ENCODE data around the gene THRSP. TPM values are rescaled to one million over a fixed set of nuclear protein-coding genes. Genes with fewer than 3 reads are reported as not detected.

Gene THRSP
- total RNA-seq, 1 experiment from 2014 or later, result not detected

GRCh38 chr11:78080818-78081495, 17.3 kb downstream of the THRSP start:
- POLR2A ChIA-PET, result no interaction called here
- peaks cover 38% of the 10 kb centered on the region for H3K79me2 ChIP-seq (ENCODE audit: insufficient read depth, low read length)
- TF ChIP-seq ZNF274 (IDR thresholded peaks at IDR 0.05; ENCODE audit: low read depth, low read length) (no peak), TCF7L2 (IDR thresholded peaks at IDR 0.05; ENCODE audit: borderline replicate concordance, extremely low read depth, insufficient read depth, insufficient read length) (no peak), POLR2A (IDR thresholded peaks at IDR 0.05; ENCODE audit: borderline replicate concordance, extremely low read depth, insufficient read depth, insufficient read length) (no peak), SP1 (IDR thresholded peaks at IDR 0.05; ENCODE audit: low read depth) (no peak), CBX3 (IDR thresholded peaks at IDR 0.05; ENCODE audit: low read depth) (no peak), SRF (IDR thresholded peaks at IDR 0.05; ENCODE audit: low read depth) (no peak), RAD21 (IDR thresholded peaks at IDR 0.05; ENCODE audit: low read depth) (no peak), YY1 (IDR thresholded peaks at IDR 0.05; ENCODE audit: extremely low read depth, insufficient replicate concordance, low read depth, low read length) (no peak), EGR1 (IDR thresholded peaks at IDR 0.05; ENCODE audit: low read depth) (no peak), ELF1 (IDR thresholded peaks at IDR 0.05; ENCODE audit: borderline replicate concordance, low read depth) (no peak), POLR2AphosphoS5 (IDR thresholded peaks at IDR 0.05; ENCODE audit: low read depth, low read length) (no peak)
- TF ChIP-seq, protein P1, sequence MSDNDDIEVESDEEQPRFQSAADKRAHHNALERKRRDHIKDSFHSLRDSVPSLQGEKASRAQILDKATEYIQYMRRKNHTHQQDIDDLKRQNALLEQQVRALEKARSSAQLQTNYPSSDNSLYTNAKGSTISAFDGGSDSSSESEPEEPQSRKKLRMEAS (IDR thresholded peaks at IDR 0.05), result no peak
- TF ChIP-seq, protein P2, sequence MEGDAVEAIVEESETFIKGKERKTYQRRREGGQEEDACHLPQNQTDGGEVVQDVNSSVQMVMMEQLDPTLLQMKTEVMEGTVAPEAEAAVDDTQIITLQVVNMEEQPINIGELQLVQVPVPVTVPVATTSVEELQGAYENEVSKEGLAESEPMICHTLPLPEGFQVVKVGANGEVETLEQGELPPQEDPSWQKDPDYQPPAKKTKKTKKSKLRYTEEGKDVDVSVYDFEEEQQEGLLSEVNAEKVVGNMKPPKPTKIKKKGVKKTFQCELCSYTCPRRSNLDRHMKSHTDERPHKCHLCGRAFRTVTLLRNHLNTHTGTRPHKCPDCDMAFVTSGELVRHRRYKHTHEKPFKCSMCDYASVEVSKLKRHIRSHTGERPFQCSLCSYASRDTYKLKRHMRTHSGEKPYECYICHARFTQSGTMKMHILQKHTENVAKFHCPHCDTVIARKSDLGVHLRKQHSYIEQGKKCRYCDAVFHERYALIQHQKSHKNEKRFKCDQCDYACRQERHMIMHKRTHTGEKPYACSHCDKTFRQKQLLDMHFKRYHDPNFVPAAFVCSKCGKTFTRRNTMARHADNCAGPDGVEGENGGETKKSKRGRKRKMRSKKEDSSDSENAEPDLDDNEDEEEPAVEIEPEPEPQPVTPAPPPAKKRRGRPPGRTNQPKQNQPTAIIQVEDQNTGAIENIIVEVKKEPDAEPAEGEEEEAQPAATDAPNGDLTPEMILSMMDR (IDR thresholded peaks at IDR 0.05 in 2 of 3, conservative IDR thresholded peaks at IDR 0.05 in 1 of 3; ENCODE audit: borderline replicate concordance in 1 of 3, insufficient read depth in 1 of 3, low read depth in 2 of 3, low read length in 2 of 3), result no peak
- TF ChIP-seq, protein P3, sequence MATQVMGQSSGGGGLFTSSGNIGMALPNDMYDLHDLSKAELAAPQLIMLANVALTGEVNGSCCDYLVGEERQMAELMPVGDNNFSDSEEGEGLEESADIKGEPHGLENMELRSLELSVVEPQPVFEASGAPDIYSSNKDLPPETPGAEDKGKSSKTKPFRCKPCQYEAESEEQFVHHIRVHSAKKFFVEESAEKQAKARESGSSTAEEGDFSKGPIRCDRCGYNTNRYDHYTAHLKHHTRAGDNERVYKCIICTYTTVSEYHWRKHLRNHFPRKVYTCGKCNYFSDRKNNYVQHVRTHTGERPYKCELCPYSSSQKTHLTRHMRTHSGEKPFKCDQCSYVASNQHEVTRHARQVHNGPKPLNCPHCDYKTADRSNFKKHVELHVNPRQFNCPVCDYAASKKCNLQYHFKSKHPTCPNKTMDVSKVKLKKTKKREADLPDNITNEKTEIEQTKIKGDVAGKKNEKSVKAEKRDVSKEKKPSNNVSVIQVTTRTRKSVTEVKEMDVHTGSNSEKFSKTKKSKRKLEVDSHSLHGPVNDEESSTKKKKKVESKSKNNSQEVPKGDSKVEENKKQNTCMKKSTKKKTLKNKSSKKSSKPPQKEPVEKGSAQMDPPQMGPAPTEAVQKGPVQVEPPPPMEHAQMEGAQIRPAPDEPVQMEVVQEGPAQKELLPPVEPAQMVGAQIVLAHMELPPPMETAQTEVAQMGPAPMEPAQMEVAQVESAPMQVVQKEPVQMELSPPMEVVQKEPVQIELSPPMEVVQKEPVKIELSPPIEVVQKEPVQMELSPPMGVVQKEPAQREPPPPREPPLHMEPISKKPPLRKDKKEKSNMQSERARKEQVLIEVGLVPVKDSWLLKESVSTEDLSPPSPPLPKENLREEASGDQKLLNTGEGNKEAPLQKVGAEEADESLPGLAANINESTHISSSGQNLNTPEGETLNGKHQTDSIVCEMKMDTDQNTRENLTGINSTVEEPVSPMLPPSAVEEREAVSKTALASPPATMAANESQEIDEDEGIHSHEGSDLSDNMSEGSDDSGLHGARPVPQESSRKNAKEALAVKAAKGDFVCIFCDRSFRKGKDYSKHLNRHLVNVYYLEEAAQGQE (IDR thresholded peaks at IDR 0.05; ENCODE audit: low read depth), result no peak
- no peak overlapping the region for H3K4me2 ChIP-seq (ENCODE audit: low read length)
- peaks cover 0 to 17% of the 10 kb centered on the region in 2 experiments; a peak in 3 of 4 replicates for H3K4me1 ChIP-seq (ENCODE audit: control insufficient read depth in 1 of 2, insufficient read depth in 2 of 2, low read length in 2 of 2)
- H2AFZ ChIP-seq (ENCODE audit: low read depth, low read length, poor library complexity, severe bottlenecking), result no peak overlapping the region
- H3K4me3 ChIP-seq (replicated peaks in 1 of 2; ENCODE audit: low read depth in 1 of 2, low read length in 2 of 2), result no peak overlapping the region
- no peak overlapping the region for H3K27ac ChIP-seq (ENCODE audit: low read depth, low read length)
- H3K9ac ChIP-seq (ENCODE audit: low read length), result no peak overlapping the region
- H4K20me1 ChIP-seq (ENCODE audit: insufficient read depth), result no peaks in the 10 kb centered on the region
- no peaks in the 10 kb centered on the region for H3K27me3 ChIP-seq (ENCODE audit: insufficient read depth, low read length)
- ATAC-seq (no peak), DNase-seq (ENCODE audit: low read depth, low spot score) (no peak)
- CTCF ChIA-PET, result no interaction called here
- RAD21 ChIA-PET (ENCODE audit: low non-redundant PET in 1 of 2, low total read pairs in 2 of 2, uncharacterized antibody in 2 of 2, unreplicated experiment in 2 of 2), result no interaction called here
- H3K9me2 ChIP-seq (ENCODE audit: insufficient read depth), result no peaks in the 10 kb centered on the region
- intact Hi-C loops (cut with micrococcal nuclease), result no loop called here
- H3K36me3 ChIP-seq (ENCODE audit: control insufficient read depth in 1 of 2, insufficient read depth in 2 of 2, low read length in 2 of 2), result no peaks in the 10 kb centered on the region
- no TSS peak for BruUV-seq (replicated peaks)
- no peaks in the 10 kb centered on the region for H3K9me3 ChIP-seq (ENCODE audit: control insufficient read depth in 1 of 2, insufficient read depth in 1 of 2, low read depth in 1 of 2, low read length in 2 of 2)
